Mucosa of rectum (tissue), 2 donors: ENCODE data around the gene FXYD3.
"Not testable (repeated sequence)": the region's sequence is repeated elsewhere in the genome, so short reads cannot be mapped to it uniquely, and the experiment has no call there.

ENCODE experiments used
- H3K27ac ChIP-seq, 2 donors: one replicate each; pipeline ENCODE4 v1.7.0; 2013; ENCODE audit warnings: inconsistent platforms in 2 of 2, low read depth in 2 of 2, low read length in 2 of 2
- H3K27me3 ChIP-seq, 2 donors: one replicate each; pipeline ENCODE4 v1.7.0; 2013; ENCODE audit warnings: low read length in 2 of 2; ENCODE audit not compliant: control insufficient read depth in 2 of 2, insufficient read depth in 2 of 2
- H3K36me3 ChIP-seq, 2 donors: one replicate each; pipeline ENCODE4 v1.7.0; 2013; ENCODE audit warnings: low read length in 2 of 2; ENCODE audit not compliant: control insufficient read depth in 2 of 2, insufficient read depth in 2 of 2
- H3K4me1 ChIP-seq, 2 donors: one replicate each; pipeline ENCODE4 v1.7.0; 2013; ENCODE audit warnings: low read length in 2 of 2, mild to moderate bottlenecking in 1 of 2; ENCODE audit not compliant: control insufficient read depth in 2 of 2, insufficient read depth in 2 of 2
- H3K4me3 ChIP-seq, 2 donors: one replicate each; pipeline ENCODE4 v1.7.0; 2013; ENCODE audit warnings: low read length in 2 of 2
- H3K9ac ChIP-seq, 2 donors: one replicate each; pipeline ENCODE4 v1.7.0; 2013; ENCODE audit warnings: low read length in 2 of 2, low read depth in 1 of 2, mild to moderate bottlenecking in 1 of 2
- H3K9me3 ChIP-seq, 2 donors: one replicate each; pipeline ENCODE4 v1.7.0; 2013; ENCODE audit warnings: low read length in 2 of 2; ENCODE audit not compliant: control insufficient read depth in 2 of 2
- donor health status: healthy.
- donor health status: Normal muscosa, but diverticular disease.

The FXYD3 gene

DNA sequence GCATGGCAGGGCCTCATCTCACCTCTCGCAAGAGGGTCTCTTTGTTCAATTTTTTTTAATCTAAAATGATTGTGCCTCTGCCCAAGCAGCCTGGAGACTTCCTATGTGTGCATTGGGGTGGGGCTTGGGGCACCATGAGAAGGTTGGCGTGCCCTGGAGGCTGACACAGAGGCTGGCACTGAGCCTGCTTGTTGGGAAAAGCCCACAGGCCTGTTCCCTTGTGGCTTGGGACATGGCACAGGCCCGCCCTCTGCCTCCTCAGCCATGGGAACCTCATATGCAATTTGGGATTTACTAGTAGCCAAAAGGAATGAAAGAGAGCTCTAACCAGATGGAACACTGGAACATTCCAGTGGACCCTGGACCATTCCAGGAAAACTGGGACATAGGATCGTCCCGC, 8.0 kb downstream of the FXYD3 start:
- no peaks in the 10 kb centered on the region for H3K27me3 ChIP-seq
- peaks cover 58 to 82% of the 10 kb centered on the region in 2 donors for H3K4me1 ChIP-seq
- peaks cover 31 to 40% of the 10 kb centered on the region in 2 donors for H3K36me3 ChIP-seq
- peak overlapping the region; percentile 47 to 68 for H3K9ac ChIP-seq
- peak overlapping the region; percentile 79 to 100 for H3K27ac ChIP-seq
- H3K9me3 ChIP-seq: no peaks in the 10 kb centered on the region
- no peak overlapping the region for H3K4me3 ChIP-seq

GRCh38 chr19:35124098-35125060, 8.8 kb downstream of the FXYD3 start:
- Histone ChIP-seq H3K36me3 (peaks cover 26 to 32% of the 10 kb centered on the region in 2 donors), H3K27ac (peak overlapping the region; percentile 79 to 100), H3K4me3 (peak overlapping the region; percentile 56 to 73), H3K9ac (peak overlapping the region; percentile 68), H3K27me3 (no peaks in the 10 kb centered on the region), H3K4me1 (peaks cover 62 to 82% of the 10 kb centered on the region in 2 donors), H3K9me3 (no peaks in the 10 kb centered on the region)

GRCh38 chr19:35125270-35125717, 9.7 kb downstream of the FXYD3 start:
- peak overlapping the region; percentile 47 to 68 for H3K9ac ChIP-seq
- no peak overlapping the region for H3K4me3 ChIP-seq
- peaks cover 58 to 86% of the 10 kb centered on the region in 2 donors for H3K4me1 ChIP-seq
- H3K36me3 ChIP-seq: peaks cover 26 to 32% of the 10 kb centered on the region in 2 donors
- H3K27ac ChIP-seq: peak overlapping the region; percentile 79 to 100
- no peaks in the 10 kb centered on the region for H3K27me3 ChIP-seq
- H3K9me3 ChIP-seq: no peaks in the 10 kb centered on the region

- H3K9ac ChIP-seq: peak overlapping the region; percentile 47 to 68
- peak overlapping the region in 1 of 2 donors; percentile 29 for H3K4me3 ChIP-seq
- H3K9me3 ChIP-seq: no peaks in the 10 kb centered on the region
- peaks cover 57 to 86% of the 10 kb centered on the region in 2 donors for H3K4me1 ChIP-seq
- peaks cover 23 to 27% of the 10 kb centered on the region in 2 donors for H3K36me3 ChIP-seq
- H3K27me3 ChIP-seq: no peaks in the 10 kb centered on the region
- peak overlapping the region; percentile 79 to 100 for H3K27ac ChIP-seq
Observed at GRCh38 chr19:35125749-35126623, 10.4 kb downstream of the FXYD3 start.

DNA sequence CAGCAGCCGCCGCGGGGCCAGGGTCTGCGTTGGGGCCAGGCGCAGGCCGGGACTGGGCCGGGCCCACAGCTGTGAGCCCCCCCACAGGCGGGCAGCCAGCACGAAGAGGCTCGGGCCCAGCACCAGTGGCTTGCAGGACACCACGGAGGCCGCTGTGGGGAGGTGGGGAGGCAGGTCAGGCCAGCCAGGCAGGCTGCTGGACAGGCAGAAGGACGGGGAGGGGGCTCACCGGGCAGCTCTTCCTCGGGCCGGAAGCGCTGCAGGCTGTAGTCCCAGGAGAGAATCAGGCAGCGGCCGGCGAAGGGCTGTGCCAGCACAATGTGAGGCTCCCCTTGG, 11.0 kb downstream of the FXYD3 start:
- no peaks in the 10 kb centered on the region for H3K27me3 ChIP-seq
- H3K9me3 ChIP-seq: no peaks in the 10 kb centered on the region
- H3K9ac ChIP-seq: peak overlapping the region in 1 of 2 donors; percentile 68
- peaks cover 57 to 86% of the 10 kb centered on the region in 2 donors for H3K4me1 ChIP-seq
- H3K36me3 ChIP-seq: peaks cover 17 to 20% of the 10 kb centered on the region in 2 donors
- H3K27ac ChIP-seq: peak overlapping the region; percentile 79 to 100
- no peak overlapping the region for H3K4me3 ChIP-seq

- H3K27ac ChIP-seq: peak overlapping the region; percentile 77 to 100
- no peaks in the 10 kb centered on the region for H3K9me3 ChIP-seq
- no peaks in the 10 kb centered on the region for H3K27me3 ChIP-seq
- peaks cover 49 to 76% of the 10 kb centered on the region in 2 donors for H3K4me1 ChIP-seq
- H3K4me3 ChIP-seq: no peak overlapping the region
- peak overlapping the region in 1 of 2 donors; percentile 63 for H3K9ac ChIP-seq
- H3K36me3 ChIP-seq: peaks cover 8 to 10% of the 10 kb centered on the region in 2 donors
Observed at GRCh38 chr19:35127871-35128270, 12.2 kb downstream of the FXYD3 start.

DNA sequence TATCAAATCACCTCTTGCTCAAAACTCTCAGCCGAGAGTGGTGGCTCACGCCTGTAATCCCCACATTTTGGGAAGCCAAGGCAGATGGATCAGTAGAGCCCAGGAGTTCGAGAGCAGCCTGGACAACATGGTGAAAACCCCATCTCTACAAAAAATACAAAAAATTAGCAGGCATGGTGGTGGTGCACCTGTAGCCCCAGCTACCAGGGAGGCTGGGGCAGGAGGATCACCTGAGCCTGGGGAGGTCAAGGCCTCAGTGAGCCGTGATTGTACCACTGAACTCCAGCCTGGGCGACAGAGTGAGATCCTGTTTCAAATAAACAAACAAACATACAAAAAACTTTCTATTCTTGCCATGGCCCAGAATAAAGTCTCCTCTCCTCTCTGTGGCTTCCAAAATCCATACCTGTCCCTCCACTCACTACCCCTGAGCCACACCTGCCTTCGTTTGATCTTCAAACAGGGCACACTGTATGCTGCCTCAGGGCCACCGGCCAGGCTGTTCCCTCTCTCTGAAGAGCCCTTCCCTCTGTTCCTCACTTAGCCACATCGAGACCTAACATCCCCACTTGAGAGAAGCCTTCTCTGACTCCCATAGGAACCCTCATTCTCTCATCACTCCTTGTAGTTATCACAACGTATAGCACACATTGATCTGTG, 12.9 kb downstream of the FXYD3 start:
- Histone ChIP-seq H3K36me3 (peaks cover 1 to 4% of the 10 kb centered on the region in 2 donors), H3K9ac (peak overlapping the region; percentile 1 to 63), H3K9me3 (no peaks in the 10 kb centered on the region), H3K4me3 (no peak overlapping the region), H3K27me3 (no peaks in the 10 kb centered on the region), H3K4me1 (peaks cover 49 to 70% of the 10 kb centered on the region in 2 donors), H3K27ac (peak overlapping the region; percentile 77 to 100)

- Histone ChIP-seq H3K27ac (peak overlapping the region; percentile 87 to 100), H3K9ac (peak overlapping the region in 1 of 2 donors; percentile 71), H3K4me1 (peaks cover 45 to 58% of the 10 kb centered on the region in 2 donors)
- not testable (repeated sequence) for H3K4me3 ChIP-seq, H3K36me3 ChIP-seq, H3K27me3 ChIP-seq, H3K9me3 ChIP-seq
Observed at GRCh38 chr19:35129724-35130274, 14.2 kb downstream of the FXYD3 start.
